ENCODE results near the gene PVALEF.

GRCh38 chr17:81188491-81188840, 23.2 kb downstream of the PVALEF start:
- TF ChIP-seq, protein P1, sequence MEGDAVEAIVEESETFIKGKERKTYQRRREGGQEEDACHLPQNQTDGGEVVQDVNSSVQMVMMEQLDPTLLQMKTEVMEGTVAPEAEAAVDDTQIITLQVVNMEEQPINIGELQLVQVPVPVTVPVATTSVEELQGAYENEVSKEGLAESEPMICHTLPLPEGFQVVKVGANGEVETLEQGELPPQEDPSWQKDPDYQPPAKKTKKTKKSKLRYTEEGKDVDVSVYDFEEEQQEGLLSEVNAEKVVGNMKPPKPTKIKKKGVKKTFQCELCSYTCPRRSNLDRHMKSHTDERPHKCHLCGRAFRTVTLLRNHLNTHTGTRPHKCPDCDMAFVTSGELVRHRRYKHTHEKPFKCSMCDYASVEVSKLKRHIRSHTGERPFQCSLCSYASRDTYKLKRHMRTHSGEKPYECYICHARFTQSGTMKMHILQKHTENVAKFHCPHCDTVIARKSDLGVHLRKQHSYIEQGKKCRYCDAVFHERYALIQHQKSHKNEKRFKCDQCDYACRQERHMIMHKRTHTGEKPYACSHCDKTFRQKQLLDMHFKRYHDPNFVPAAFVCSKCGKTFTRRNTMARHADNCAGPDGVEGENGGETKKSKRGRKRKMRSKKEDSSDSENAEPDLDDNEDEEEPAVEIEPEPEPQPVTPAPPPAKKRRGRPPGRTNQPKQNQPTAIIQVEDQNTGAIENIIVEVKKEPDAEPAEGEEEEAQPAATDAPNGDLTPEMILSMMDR (IDR thresholded peaks at IDR 0.05; ENCODE audit: insufficient read depth, low read length): no peak
- TF ChIP-seq POLR2AphosphoS5 (IDR thresholded peaks at IDR 0.05; ENCODE audit: low read depth) (no peak), GABPA (IDR thresholded peaks at IDR 0.05; ENCODE audit: low read depth) (no peak), SPI1 (IDR thresholded peaks at IDR 0.05; ENCODE audit: borderline replicate concordance, low read depth) (no peak)
